K562 (cell line): ENCODE data around the gene FAM149A. TPM values are rescaled to one million over a fixed set of nuclear protein-coding genes. Genes with fewer than 3 reads are reported as not detected.

Experiments
- ATAC-seq: fragments of 200-7000 bp; cut with Tn5 transposase; 3 replicates; pipeline ENCODE4 v1.9.1; 2020; ENCODE audit warnings: moderate library complexity
- BruUV-seq: library from RNA; stranded (reverse); fragments of 400-500 nt; replicated peaks from 2 replicates; lab custom pipeline; 2021; lab: Mats Ljungman, UMichigan
- CTCF ChIA-PET: fragments of 300-600 bp; formaldehyde crosslinking; extraction: SDS; loops from one replicate; lab custom pipeline; 2021; ENCODE audit warnings: low intra/inter-chr PET ratio; lab: Yijun Ruan, JAX
- POLR2A ChIA-PET: fragments of 300-600, 350-650 bp; sonication (Branson Sonifier 250); formaldehyde crosslinking; extraction: SDS; loops from one replicate; lab custom pipeline; 2021; ENCODE audit warnings: antibody characterized with exemption, inconsistent platforms; lab: Yijun Ruan, JAX
- DNase-seq, 4 experiments: peaks; one replicate each; pipeline versions ENCODE4 v3.0.0 to v3.0.0-alpha.2; 2011 to 2018; ENCODE audit warnings: low spot score in 3 of 4, mixed read lengths in 3 of 4; ENCODE audit errors: extremely low read depth in 1 of 4
- FAIRE-seq: peaks from 2 replicates; lab custom pipeline; 2011; peaks lifted over from hg19 to GRCh38; lab: Jason Lieb, UNC
- H2AFZ ChIP-seq: 2 replicates; pipeline ENCODE4 v1.6.0; 2011; ENCODE audit warnings: low read depth, low read length, control low read depth, inconsistent platforms
- H3K27ac ChIP-seq: fragments of 200-600 bp; 3 replicates; pipeline ENCODE4 v1.8.0; 2011; ENCODE audit warnings: low read depth, mild to moderate bottlenecking, control low read depth, inconsistent platforms, low read length, moderate library complexity, mixed read lengths; ENCODE audit errors: extremely low read depth
- H3K27me3 ChIP-seq, 2 experiments: fragments of 300-600 bp in 1 of 2; 2 replicates in 1 of 2; 3 replicates in 1 of 2; pipeline versions ENCODE4 v1.6.0 to v1.8.0; 2011; ENCODE audit warnings: inconsistent platforms in 2 of 2, low read length in 2 of 2, mild to moderate bottlenecking in 1 of 2, mixed read lengths in 1 of 2, moderate library complexity in 1 of 2; ENCODE audit not compliant: control insufficient read depth in 2 of 2, insufficient read depth in 2 of 2
- H3K36me3 ChIP-seq: fragments of 300-600 bp; 3 replicates; pipeline ENCODE4 v1.8.0; 2011; ENCODE audit warnings: mild to moderate bottlenecking, low read length, inconsistent platforms; ENCODE audit not compliant: control insufficient read depth, insufficient read depth
- H3K4me1 ChIP-seq, 2 experiments: fragments of 200-600 bp in 1 of 2; replicated peaks in 1 of 2; 2 replicates in 1 of 2; 3 replicates in 1 of 2; pipeline versions ENCODE4 v1.5.1 to v1.8.0; 2011; ENCODE audit warnings: inconsistent platforms in 2 of 2, low read length in 2 of 2, mild to moderate bottlenecking in 1 of 2, mixed read lengths in 1 of 2, moderate library complexity in 1 of 2; ENCODE audit not compliant: control insufficient read depth in 2 of 2, insufficient read depth in 2 of 2
- H3K4me2 ChIP-seq: 2 replicates; pipeline ENCODE4 v1.6.1; 2011; ENCODE audit warnings: low read length, control low read depth, inconsistent platforms, mixed read lengths; ENCODE audit not compliant: insufficient read depth
- H3K4me3 ChIP-seq: fragments of 200-600 bp; sonication (generic), shearing (Covaris generic); 2 replicates; pipeline ENCODE4 v1.5.1; 2016; ENCODE audit warnings: control low read depth, inconsistent platforms
- H3K79me2 ChIP-seq: fragments of 200-600 bp; 3 replicates; pipeline ENCODE4 v1.8.0; 2011; ENCODE audit warnings: low read length, inconsistent platforms; ENCODE audit not compliant: control insufficient read depth, insufficient read depth
- H3K9ac ChIP-seq, 2 experiments: 2 replicates each; pipeline versions ENCODE4 v1.6.0 to v1.6.1; 2011; ENCODE audit warnings: low read depth in 2 of 2, low read length in 2 of 2, control low read depth in 1 of 2, inconsistent platforms in 1 of 2, mild to moderate bottlenecking in 1 of 2, mixed read lengths in 1 of 2; ENCODE audit not compliant: insufficient read depth in 1 of 2
- H3K9me1 ChIP-seq: one replicate; pipeline ENCODE4 v1.6.0; 2011; ENCODE audit warnings: inconsistent platforms, mild to moderate bottlenecking, low read length, moderate library complexity; ENCODE audit not compliant: control insufficient read depth, insufficient read depth
- H3K9me3 ChIP-seq: replicated peaks from 2 replicates; pipeline ENCODE4 v1.5.1; 2011; ENCODE audit warnings: low read depth, low read length, inconsistent platforms; ENCODE audit not compliant: control insufficient read depth, insufficient read depth
- H4K20me1 ChIP-seq: replicated peaks from 2 replicates; pipeline ENCODE4 v1.6.1; 2011; ENCODE audit warnings: low read length, inconsistent platforms, mixed read lengths; ENCODE audit not compliant: control insufficient read depth, insufficient read depth
- POLR3G ChIP-seq: IDR thresholded peaks from 2 replicates; pipeline ENCODE4 v1.6.1; 2011; ENCODE audit not compliant: insufficient read length, insufficient replicate concordance; ENCODE audit errors: extremely low read depth
- RFX5 ChIP-seq: IDR thresholded peaks from 2 replicates; pipeline ENCODE4 v1.6.1; 2011; ENCODE audit warnings: low read depth, mild to moderate bottlenecking, improper control_type of control experiment, low read length
- ZNF174 ChIP-seq: fragments of 250-450 bp; sonication (Bioruptor Pico); IDR thresholded peaks from 2 replicates; pipeline ENCODE4 v1.4.0; 2020; ENCODE audit warnings: mild to moderate bottlenecking
- ZNF280A ChIP-seq: fragments of 450-650 bp; IDR thresholded peaks from 2 replicates; pipeline ENCODE4 v1.6.1; 2018; ENCODE audit warnings: mild to moderate bottlenecking, low read depth; ENCODE audit not compliant: partially characterized antibody
- ZNF384 ChIP-seq: IDR thresholded peaks from 2 replicates; pipeline ENCODE4 v1.6.1; 2012; ENCODE audit warnings: low read depth, low read length, improper control_type of control experiment
- ZNF507 ChIP-seq: conservative IDR thresholded peaks from 2 replicates; pipeline ENCODE4 v1.6.1; 2017; ENCODE audit warnings: missing genetic modification characterization, missing compliant biosample characterization
- WGBS: fragments of 100-300 bp; shearing (Covaris generic); methylation state at CpG from one replicate; pipeline ENCODE4 v1.1.6; 2016; ENCODE audit warnings: low coverage, mixed read lengths; ENCODE audit not compliant: insufficient coverage; ENCODE audit errors: missing lambda C conversion rate; 5-methylcytosine and 5-hydroxymethylcytosine counted together
- in situ Hi-C: fragments of 300-500 bp; cut with MboI; formaldehyde crosslinking; loops from 4 replicates; pipeline ENCODE4 v1.15.0; 2018; ENCODE audit warnings: inconsistent platforms, mixed read lengths
- intact Hi-C: fragments of 100-400 bp; cut with micrococcal nuclease; formaldehyde crosslinking; loops from 2 replicates; pipeline ENCODE4 v1.14.2; 2022
- polyA plus RNA-seq, 8 experiments: library from polyadenylated mRNA; depleted of rRNA in 4 of 8; stranded (reverse) in 5 of 8; unstranded in 3 of 8; fragments of >200 nt; fragmentation: Nextera tagmentation in 2 of 8; fragmentation: Illumina TruSeq in 1 of 8; extraction: Ambion mirVana in 2 of 8; extraction: Trizol in 1 of 8; gene quantifications; 2 replicates each; pipeline versions ENCODE4 v1.2.1 to v1.2.3, GENCODE V29; 2011 to 2014; ENCODE audit warnings: inconsistent platforms in 1 of 8, missing spikeins in 1 of 8
- total RNA-seq, 7 experiments: library from RNA; depleted of rRNA in 6 of 7; stranded (reverse); fragments of >200 nt in 6 of 7; fragmentation: Illumina TruSeq in 2 of 7; extraction: Trizol in 2 of 7; gene quantifications; 2 replicates each; pipeline versions ENCODE4 v1.2.1 to v1.2.3, GENCODE V29; 2011 to 2021; ENCODE audit warnings: low replicate concordance in 1 of 7
- TF ChIP-seq, protein P1 (sequence below), 2 experiments: IDR thresholded peaks; 2 replicates each; pipeline ENCODE4 v1.6.1; 2012; ENCODE audit warnings: improper control_type of control experiment in 2 of 2, low read depth in 2 of 2, low read length in 2 of 2, borderline replicate concordance in 1 of 2

The FAM149A gene
- total and polyA plus RNA-seq, 9 of the 15 experiments (the other 6 are each of a cell fraction or from before 2014, with no cell fraction given): not detected

DNA sequence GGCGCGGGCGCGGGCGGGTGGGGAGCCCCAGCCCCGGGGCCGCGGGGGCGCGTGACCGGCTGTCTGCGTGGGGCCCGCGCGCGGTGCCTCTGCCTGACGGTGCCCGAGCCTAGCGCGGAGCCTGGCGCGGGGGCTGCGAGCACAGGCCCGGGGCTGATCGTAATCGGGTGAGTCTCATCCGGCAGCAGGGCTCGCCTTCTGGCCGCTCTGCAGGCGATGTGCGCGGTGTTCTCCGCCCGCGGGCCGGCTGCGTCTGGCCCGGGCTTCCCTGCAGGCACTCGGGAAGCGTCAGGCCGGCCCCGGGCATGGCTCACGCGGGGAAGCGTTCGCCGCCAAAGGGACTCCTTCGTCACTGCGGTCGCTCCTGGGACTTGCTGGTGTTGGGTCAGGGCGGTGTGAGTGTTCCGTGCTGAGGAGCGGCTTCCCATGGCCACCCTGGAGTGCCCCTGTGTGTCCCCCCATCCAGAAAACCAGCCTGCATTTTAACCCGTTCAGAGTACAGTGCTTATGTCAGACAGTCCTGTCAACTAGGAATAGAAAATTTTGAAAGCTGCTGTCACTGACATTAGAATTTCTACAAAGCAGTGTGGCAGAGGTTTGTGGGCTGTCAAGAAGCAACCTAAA is 40.6 kb downstream of the FAM149A start:
- Histone ChIP-seq H3K4me2 (no peak overlapping the region), H3K4me1 (peaks cover 0 to 4% of the 10 kb centered on the region in 2 experiments; a peak in 2 of 5 replicates), H3K9me1 (no peaks in the 10 kb centered on the region), H3K9me3 (no peaks in the 10 kb centered on the region), H3K79me2 (no peaks in the 10 kb centered on the region), H3K9ac (no peak overlapping the region), H3K4me3 (no peak overlapping the region), H3K27me3 (peaks cover 25 to 49% of the 10 kb centered on the region in 2 experiments; a peak in 3 of 5 replicates), H3K27ac (no peak overlapping the region), H2AFZ (no peak overlapping the region), H3K36me3 (no peaks in the 10 kb centered on the region), H4K20me1 (no peaks in the 10 kb centered on the region)
- intact Hi-C loops (no loop called here), in situ Hi-C loops (no loop called here)
- ATAC-seq (peak; percentile 70), DNase-seq (peak in 2 of 4 experiments; percentile 18 to 20), FAIRE-seq (no peak)
- WGBS: 1% methylated on average over 28 of the region's 54 CpGs
- POLR2A ChIA-PET: interaction anchor here (1.2 kb wide), 1 partner anchor 11 kb away, joined by 3 read pairs; no protein-coding TSS in a partner anchor
- TF ChIP-seq ZNF174 (CRISPR knock-in tag) (no peak), ZNF280A (no peak), ZNF384 (no peak), ZNF507 (tag) (no peak), POLR3G (no peak), RFX5 (no peak)
- TF ChIP-seq, protein P1, sequence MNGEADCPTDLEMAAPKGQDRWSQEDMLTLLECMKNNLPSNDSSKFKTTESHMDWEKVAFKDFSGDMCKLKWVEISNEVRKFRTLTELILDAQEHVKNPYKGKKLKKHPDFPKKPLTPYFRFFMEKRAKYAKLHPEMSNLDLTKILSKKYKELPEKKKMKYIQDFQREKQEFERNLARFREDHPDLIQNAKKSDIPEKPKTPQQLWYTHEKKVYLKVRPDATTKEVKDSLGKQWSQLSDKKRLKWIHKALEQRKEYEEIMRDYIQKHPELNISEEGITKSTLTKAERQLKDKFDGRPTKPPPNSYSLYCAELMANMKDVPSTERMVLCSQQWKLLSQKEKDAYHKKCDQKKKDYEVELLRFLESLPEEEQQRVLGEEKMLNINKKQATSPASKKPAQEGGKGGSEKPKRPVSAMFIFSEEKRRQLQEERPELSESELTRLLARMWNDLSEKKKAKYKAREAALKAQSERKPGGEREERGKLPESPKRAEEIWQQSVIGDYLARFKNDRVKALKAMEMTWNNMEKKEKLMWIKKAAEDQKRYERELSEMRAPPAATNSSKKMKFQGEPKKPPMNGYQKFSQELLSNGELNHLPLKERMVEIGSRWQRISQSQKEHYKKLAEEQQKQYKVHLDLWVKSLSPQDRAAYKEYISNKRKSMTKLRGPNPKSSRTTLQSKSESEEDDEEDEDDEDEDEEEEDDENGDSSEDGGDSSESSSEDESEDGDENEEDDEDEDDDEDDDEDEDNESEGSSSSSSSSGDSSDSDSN (IDR thresholded peaks at IDR 0.05; ENCODE audit: borderline replicate concordance in 1 of 2, low read depth in 2 of 2, low read length in 2 of 2): 0 out of 4 replicates have a peak, but pooled peaks of 1 of the 2 experiments have one; percentile 38
- BruUV-seq: no TSS peak
- CTCF ChIA-PET: no interaction called here
